Muscle of leg (tissue), 11 donors: ENCODE measurements around the gene SOX18. TPM values are rescaled to one million over a fixed set of nuclear protein-coding genes. Genes with fewer than 3 reads are reported as not detected.
"Not testable (repeated sequence)": the region's sequence is repeated elsewhere in the genome, so short reads cannot be mapped to it uniquely, and the experiment has no call there.

ENCODE experiments used
- DNase-seq: peaks from one replicate; pipeline ENCODE4 v3.0.0; 2013
- H3K27ac ChIP-seq: one replicate; pipeline ENCODE4 v1.5.1; 2013; ENCODE audit warnings: mild to moderate bottlenecking, low read length, control low read depth
- H3K27me3 ChIP-seq: one replicate; pipeline ENCODE4 v1.6.1; 2013; ENCODE audit warnings: low read length; ENCODE audit not compliant: control insufficient read depth, insufficient read depth
- H3K36me3 ChIP-seq: one replicate; pipeline ENCODE4 v1.6.1; 2013; ENCODE audit warnings: low read length; ENCODE audit not compliant: control insufficient read depth, insufficient read depth
- H3K4me1 ChIP-seq: one replicate; pipeline ENCODE4 v1.6.1; 2013; ENCODE audit warnings: low read length; ENCODE audit not compliant: control insufficient read depth, insufficient read depth
- H3K4me3 ChIP-seq: one replicate; pipeline ENCODE4 v1.5.1; 2013; ENCODE audit warnings: low read length, control low read depth
- H3K9me3 ChIP-seq: replicated peaks from 2 replicates; pipeline ENCODE4 v1.6.1; 2013; ENCODE audit warnings: low read depth, low read length; ENCODE audit not compliant: control insufficient read depth
- WGBS: methylation state at CpG from one replicate; pipeline ENCODE4 v1.1.5; 2013; ENCODE audit warnings: missing lambda C conversion rate; ENCODE audit not compliant: insufficient coverage; 5-methylcytosine and 5-hydroxymethylcytosine counted together
- polyA plus RNA-seq, 8 donors: library from polyadenylated mRNA; unstranded; fragments of 120-200 nt; gene quantifications; one replicate each; pipeline versions ENCODE4 v1.2.1 to v1.2.3, GENCODE V29; 2013; ENCODE audit warnings: inconsistent platforms in 1 of 8, low replicate concordance in 1 of 8; ENCODE audit not compliant: insufficient read length in 8 of 8, insufficient read depth in 1 of 8
- total RNA-seq: library from RNA; stranded (reverse); fragments of 120-200 nt; gene quantifications from one replicate; pipeline ENCODE4 v1.2.4, GENCODE V29; 2013

Gene SOX18
- total and polyA plus RNA-seq, 9 donors: 2.2 to 15.7 (median 10.6) TPM

DNA sequence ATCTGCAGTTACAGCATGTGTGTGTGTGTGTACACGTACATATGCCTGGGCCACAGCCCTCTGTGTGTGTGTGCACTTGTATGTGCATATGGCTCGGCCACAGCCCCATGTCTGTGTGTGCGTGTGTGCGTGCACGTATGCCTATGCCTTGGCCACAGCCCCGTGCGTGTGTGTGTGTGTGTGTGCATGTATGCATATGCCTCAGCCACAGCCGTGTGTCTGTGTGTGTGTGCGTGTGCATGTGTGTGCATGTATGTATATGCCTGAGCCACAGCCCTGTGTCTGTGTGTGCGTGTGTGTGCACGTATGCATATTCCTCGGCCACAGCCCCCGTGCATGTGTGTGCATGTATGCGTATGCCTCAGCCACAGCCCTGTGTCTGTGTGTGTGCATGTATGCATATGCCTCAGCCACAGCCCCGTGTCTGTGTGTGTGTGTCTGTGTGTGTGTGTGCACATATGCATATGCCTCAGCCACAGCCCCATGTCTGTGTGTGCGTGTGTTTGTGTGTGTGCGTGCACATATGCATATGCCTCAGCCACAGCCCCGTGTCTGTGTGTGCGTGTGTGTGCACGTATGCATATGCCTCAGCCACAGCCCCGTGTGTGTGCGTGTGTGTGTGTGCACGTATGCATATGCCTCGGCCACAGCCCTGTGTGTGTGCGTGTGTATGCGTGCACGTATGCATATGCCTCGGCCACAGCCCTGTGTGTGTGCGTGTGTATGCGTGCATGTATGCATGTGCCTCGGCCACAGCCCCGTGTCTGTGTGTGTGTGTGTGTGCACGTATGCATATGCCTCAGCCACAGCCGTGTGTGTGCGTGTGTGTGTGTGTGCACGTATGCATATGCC lies 28.1 kb downstream of the SOX18 start:
- H3K36me3 ChIP-seq: peaks cover 81% of the 10 kb centered on the region
- no peaks in the 10 kb centered on the region for H3K9me3 ChIP-seq
- H3K27me3 ChIP-seq: no peaks in the 10 kb centered on the region
- no peak overlapping the region for H3K27ac ChIP-seq
- H3K4me3 ChIP-seq: no peak overlapping the region
- DNase-seq: no peak
- H3K4me1 ChIP-seq: no peaks in the 10 kb centered on the region
- 98% methylated on average over 34 of the region's 36 CpGs for WGBS

DNA sequence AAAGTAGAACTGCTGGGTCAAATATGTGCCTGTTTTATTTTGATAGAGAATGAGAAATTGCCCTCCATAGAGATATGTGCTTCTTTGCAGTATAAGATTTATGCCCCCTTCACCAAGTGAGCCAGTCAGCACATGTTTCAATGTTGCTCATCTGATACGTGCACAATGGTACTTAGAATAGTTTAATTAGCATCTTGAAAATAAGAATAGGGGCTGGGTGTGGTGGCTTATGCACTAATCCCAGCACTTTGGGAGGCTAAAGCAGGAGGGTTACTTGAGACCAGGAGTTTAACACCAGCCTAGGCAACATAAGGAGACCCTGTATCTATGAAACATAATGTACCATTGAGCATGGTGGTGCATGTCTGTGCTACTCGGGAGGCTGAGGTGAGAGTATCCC lies 33.8 kb downstream of the SOX18 start:
- no CpG with 5 or more reads among the region's 2 CpGs for WGBS
- H3K4me3 ChIP-seq: no peak overlapping the region

DNA sequence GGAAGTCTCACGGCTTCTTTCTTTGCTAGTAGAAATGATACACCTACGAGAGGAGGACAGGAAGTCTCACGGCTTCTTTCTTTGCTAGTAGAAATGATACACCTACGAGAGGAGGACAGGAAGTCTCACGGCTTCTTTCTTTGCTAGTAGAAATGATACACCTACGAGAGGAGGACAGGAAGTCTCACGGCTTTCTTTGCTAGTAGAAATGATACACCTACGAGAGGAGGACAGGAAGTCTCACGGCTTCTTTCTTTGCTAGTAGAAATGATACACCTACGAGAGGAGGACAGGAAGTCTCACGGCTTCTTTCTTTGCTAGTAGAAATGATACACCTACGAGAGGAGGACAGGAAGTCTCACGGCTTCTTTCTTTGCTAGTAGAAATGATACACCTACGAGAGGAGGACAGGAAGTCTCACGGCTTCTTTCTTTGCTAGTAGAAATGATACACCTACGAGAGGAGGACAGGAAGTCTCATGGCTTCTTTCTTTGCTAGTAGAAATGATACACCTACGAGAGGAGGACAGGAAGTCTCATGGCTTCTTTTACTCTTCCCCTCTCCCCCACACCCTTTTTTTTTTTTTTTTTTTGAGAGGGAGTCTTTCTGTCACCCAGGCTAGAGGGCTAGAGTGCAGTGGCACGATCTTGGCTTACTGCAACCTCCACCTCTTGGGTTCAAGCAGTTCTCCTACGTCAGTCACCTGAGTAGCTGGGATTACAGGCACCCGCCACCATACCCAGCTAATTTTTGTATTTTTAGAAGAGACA lies 36.9 kb downstream of the SOX18 start:
- DNase-seq, H3K4me1 ChIP-seq, H3K4me3 ChIP-seq, H3K27me3 ChIP-seq, H3K27ac ChIP-seq, H3K9me3 ChIP-seq: not testable (repeated sequence)
- WGBS: 100% methylated on average over 2 of the region's 20 CpGs
- H3K36me3 ChIP-seq: peaks cover 64% of the 10 kb centered on the region

More for the DNA sequence above, 33.8 kb downstream of the SOX18 start:
- peaks cover 67% of the 10 kb centered on the region for H3K36me3 ChIP-seq
- no peaks in the 10 kb centered on the region for H3K9me3 ChIP-seq
- H3K27ac ChIP-seq: no peak overlapping the region
- no peaks in the 10 kb centered on the region for H3K27me3 ChIP-seq
- H3K4me1 ChIP-seq: no peaks in the 10 kb centered on the region
- no peak for DNase-seq

DNA sequence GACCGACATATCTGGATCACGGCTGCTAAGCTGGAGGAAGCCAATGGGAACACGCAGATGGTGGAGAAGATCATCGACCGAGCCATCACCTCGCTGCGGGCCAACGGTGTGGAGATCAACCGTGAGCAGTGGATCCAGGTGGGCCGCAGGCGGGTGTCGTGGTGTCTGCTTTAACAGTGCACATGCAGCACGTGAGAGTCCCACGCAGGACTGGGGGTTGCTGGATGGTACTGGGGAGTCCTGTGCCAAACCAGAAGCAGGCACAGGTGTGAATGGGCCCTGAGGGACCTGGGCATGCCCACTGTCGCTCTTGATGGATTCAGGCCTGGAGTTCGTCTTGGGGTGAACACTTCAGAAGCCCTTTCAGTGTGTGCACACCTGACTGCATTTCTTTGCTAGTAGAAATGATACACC lies 38.1 kb downstream of the SOX18 start:
- no peak for DNase-seq
- WGBS: 98% methylated on average over 13 of the region's 16 CpGs
- H3K27me3 ChIP-seq: no peaks in the 10 kb centered on the region
- H3K36me3 ChIP-seq: peaks cover 67% of the 10 kb centered on the region
- H3K9me3 ChIP-seq: peaks cover 2% of the 10 kb centered on the region
- H3K27ac ChIP-seq: no peak overlapping the region
- H3K4me1 ChIP-seq: no peaks in the 10 kb centered on the region
- no peak overlapping the region for H3K4me3 ChIP-seq

DNA sequence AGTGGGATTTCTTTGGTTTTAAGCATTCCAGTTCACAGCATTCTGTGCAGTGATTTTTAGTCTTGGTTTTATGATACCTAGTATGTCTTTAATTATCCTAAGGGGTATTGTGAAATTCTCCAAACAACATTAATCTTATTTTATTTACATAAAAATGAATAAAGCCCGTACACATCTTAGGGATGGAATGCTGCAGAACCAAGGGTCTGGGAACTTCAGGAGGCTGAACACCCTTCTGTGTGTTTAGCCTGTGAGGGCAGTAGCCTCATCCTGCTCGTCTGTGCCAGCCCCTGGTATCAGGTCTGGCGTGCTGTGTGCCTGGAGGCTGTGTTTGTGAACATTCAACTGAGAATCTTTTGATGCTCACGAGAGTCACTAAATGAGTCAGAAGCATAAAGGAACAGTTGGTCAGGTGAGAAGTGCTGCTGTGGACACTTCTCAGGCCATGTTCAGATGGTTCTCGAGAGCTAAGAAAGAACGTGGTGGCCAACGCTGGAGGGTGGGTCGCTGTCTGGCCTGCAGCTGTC lies 38.7 kb downstream of the SOX18 start:
- no peak for DNase-seq
- H3K27ac ChIP-seq: no peak overlapping the region

DNA sequence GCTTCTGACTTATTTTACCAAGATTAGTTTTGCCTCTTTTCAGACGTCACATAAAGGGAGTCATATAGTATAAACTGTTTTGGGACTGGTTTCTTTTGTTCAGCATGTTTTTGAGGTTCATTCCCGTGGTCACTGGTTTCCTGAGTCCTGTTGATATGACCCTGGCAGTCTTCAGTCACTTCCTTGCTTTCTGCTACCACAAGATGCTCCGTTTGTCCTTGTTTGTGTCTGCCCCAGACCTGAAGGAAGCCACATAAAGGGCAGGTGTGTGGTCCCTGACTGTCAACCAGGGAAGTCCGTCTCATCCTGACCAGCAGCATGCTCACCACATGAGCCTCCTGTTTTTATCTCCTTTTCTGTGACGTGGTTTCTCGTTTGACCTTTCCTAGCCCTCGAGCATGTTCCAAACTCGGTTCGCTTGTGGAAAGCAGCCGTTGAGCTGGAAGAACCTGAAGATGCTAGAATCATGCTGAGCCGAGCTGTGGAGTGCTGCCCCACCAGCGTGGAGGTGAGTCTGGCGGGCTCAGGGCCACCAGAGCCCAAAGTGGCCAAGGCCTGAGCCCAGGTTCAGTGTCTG lies 39.5 kb downstream of the SOX18 start:
- WGBS: 95% methylated on average over 12 of the region's 13 CpGs
- Histone ChIP-seq H3K27me3 (no peaks in the 10 kb centered on the region), H3K4me1 (no peaks in the 10 kb centered on the region), H3K27ac (no peak overlapping the region), H3K36me3 (peaks cover 64% of the 10 kb centered on the region), H3K4me3 (no peak overlapping the region), H3K9me3 (peaks cover 2% of the 10 kb centered on the region)
- DNase-seq: no peak

More for the DNA sequence above, 38.7 kb downstream of the SOX18 start:
- H3K27me3 ChIP-seq: no peaks in the 10 kb centered on the region
- no peaks in the 10 kb centered on the region for H3K4me1 ChIP-seq
- peaks cover 2% of the 10 kb centered on the region for H3K9me3 ChIP-seq
- H3K36me3 ChIP-seq: peaks cover 65% of the 10 kb centered on the region
- WGBS: 93% methylated on average over 8 of the region's 8 CpGs
- H3K4me3 ChIP-seq: no peak overlapping the region

DNA sequence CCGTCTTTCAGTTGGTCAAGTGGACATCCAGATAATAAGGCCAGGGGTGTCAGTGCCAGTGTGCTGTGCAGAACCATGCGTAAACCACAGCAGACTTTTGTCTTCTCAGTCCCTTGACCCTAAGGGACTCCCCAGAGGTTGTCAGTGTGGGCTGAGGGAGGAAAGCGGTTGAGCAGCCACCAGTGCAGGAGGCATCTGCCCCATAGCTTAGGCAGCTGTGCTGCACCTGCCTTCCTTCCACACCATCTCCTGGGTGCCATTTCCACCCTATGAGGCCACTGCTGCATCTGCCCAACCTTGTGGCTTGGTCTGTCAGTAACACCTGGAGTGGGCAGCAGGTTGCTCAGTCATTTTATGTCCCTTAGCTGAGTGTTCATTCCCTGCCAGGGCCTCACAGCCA lies 42.5 kb downstream of the SOX18 start:
- 100% methylated on average over 2 of the region's 3 CpGs for WGBS
- peaks cover 67% of the 10 kb centered on the region for H3K36me3 ChIP-seq

DNA sequence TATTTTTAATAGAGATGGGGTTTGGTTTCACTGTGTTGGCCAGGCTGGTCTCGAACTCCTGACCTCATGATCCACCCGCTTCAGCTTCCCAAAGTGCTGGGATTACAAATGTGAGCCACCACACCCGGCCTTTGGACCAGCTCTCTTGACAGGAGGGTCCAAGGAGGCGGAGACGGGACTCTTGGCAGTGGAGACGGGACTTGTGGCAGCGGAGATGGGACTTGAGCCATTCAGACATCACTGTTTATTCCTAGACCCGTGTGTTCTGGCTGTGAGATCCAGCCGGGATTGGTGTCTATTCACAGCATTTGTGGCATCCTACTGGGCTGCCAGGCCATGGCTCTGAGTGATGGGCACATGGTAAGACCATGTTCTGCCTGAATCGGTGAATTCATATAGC lies 42.9 kb downstream of the SOX18 start:
- 73% methylated on average over 9 of the region's 10 CpGs for WGBS

More for the DNA sequence above, 42.5 kb downstream of the SOX18 start:
- H3K9me3 ChIP-seq: peaks cover 2% of the 10 kb centered on the region
- no peak for DNase-seq
- H3K27me3 ChIP-seq: no peaks in the 10 kb centered on the region
- no peak overlapping the region for H3K27ac ChIP-seq
- no peaks in the 10 kb centered on the region for H3K4me1 ChIP-seq
- H3K4me3 ChIP-seq: no peak overlapping the region

DNA sequence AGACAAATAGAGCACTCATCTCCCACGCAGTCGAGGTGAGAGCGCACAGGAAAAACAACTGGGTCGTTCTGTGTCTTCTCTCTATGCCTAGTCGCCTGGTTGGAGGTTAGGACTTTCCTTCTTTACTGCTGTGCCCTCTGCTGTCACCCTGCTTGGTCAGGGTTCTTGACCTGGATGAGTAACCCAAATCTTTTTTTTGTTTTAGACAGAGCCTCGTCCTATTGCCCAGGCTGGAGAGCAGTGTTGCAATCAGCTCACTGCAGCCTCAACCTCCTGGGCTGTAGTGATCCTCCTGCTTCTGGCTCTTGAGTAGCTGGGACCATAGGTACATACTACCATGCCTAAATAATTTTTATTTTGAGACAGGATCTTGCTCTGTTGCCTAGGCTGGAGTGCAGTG lies 44.0 kb downstream of the SOX18 start:
- Histone ChIP-seq H3K27me3 (no peaks in the 10 kb centered on the region), H3K9me3 (peaks cover 2% of the 10 kb centered on the region), H3K4me3 (no peak overlapping the region), H3K4me1 (no peaks in the 10 kb centered on the region), H3K36me3 (peaks cover 68% of the 10 kb centered on the region), H3K27ac (no peak overlapping the region)
- DNase-seq: no peak
- 95% methylated on average over 6 of the region's 6 CpGs for WGBS

More for the DNA sequence above, 42.9 kb downstream of the SOX18 start:
- H3K4me3 ChIP-seq: no peak overlapping the region
- DNase-seq: no peak
- H3K36me3 ChIP-seq: peaks cover 69% of the 10 kb centered on the region
- no peak overlapping the region for H3K27ac ChIP-seq
- H3K27me3 ChIP-seq: no peaks in the 10 kb centered on the region
- peaks cover 2% of the 10 kb centered on the region for H3K9me3 ChIP-seq
- H3K4me1 ChIP-seq: no peaks in the 10 kb centered on the region
